Measurements from ENCODE around the gene SYAP1. TPM values are rescaled to one million over a fixed set of nuclear protein-coding genes. Genes with fewer than 3 reads are reported as not detected.
"Not testable (repeated sequence)": the region's sequence is repeated elsewhere in the genome, so short reads cannot be mapped to it uniquely, and the experiment has no call there.

SYAP1 gene, protein sequence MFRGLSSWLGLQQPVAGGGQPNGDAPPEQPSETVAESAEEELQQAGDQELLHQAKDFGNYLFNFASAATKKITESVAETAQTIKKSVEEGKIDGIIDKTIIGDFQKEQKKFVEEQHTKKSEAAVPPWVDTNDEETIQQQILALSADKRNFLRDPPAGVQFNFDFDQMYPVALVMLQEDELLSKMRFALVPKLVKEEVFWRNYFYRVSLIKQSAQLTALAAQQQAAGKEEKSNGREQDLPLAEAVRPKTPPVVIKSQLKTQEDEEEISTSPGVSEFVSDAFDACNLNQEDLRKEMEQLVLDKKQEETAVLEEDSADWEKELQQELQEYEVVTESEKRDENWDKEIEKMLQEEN
- polyA plus RNA-seq (2013, experiment 1 of 2; ENCODE audit: insufficient read length): 32.8 TPM
- 33.2 TPM for polyA plus RNA-seq (2013, experiment 2 of 2; ENCODE audit: insufficient read length)

DNA sequence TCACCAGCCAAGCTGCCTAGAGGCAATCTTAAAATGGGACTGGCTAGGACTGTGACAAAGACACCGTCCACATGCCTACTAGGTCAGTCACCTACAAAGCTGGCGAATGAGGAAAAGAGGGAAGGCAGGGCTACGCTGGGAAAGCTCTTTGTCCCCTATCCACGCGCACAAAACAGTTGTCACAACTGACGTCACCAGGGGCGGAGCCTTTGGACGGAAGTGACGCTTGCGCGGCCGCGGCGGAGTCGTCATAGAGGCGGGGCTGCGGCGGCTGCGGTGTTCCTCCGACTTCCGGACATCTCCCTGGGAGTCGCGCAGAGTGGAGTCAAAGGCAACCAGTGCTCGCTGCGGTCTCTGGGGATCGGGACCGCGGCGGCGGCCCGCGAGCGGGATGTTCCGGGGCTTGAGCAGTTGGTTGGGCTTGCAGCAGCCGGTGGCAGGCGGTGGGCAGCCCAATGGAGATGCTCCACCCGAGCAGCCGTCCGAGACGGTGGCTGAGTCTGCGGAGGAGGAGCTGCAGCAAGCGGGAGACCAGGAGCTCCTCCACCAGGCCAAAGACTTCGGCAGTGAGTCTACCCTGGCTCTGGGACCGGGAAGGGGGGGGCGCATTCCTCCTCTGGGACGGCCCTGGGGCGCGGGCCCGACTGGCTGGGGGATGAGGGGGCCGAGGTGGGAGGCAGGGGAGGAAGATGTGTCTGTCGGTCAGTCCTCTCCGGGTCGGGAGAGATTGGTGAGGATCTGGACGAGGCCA is at the start of gene SYAP1:
TSS of gene SYAP1 (plus strand) at position 279 of the 751 bp plus-strand sequence. CDS start at position 392, 113 bp downstream.
- peak; percentile 96 for DNase-seq

DNA sequence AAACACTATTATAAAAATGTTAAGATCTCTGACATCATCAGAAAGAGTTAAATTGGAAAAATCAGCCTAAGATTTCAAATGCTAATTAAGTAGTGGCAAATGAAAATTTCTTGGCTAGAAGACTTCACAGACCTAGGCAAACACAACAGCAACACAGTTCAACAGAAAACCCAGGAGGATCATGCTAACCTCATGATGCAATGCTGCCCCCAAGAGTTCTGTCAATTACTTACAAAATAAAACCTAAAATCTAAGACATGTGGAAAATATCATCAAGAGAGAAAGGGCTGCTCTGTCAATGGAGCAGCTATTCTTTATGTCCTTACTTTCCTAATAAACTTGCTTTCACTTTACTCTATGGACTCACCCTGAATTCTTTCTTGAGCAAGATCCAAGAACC is 48.4 kb upstream of the SYAP1 start:
- DNase-seq: peak; percentile 72

DNA sequence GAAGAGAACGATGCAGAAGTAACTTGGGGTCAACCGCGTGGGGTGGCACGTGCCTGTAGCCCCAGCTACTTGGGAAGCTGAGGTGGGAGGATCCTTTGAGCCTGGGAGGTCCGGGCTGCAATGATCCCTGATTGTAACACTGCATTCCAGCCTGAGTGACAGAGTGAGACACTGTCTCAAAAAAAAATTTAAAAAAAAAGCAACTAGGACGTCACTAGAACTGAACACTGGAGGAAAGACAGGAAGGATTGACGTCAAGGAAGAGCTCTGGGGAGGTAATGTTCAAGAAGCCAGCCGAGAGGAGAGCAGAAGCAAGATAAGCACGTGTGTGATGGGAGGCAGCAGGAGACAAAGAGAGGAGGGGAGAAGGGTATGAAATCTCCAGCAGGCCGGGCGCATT is 40.7 kb upstream of the SYAP1 start:
- DNase-seq: no peak

DNA sequence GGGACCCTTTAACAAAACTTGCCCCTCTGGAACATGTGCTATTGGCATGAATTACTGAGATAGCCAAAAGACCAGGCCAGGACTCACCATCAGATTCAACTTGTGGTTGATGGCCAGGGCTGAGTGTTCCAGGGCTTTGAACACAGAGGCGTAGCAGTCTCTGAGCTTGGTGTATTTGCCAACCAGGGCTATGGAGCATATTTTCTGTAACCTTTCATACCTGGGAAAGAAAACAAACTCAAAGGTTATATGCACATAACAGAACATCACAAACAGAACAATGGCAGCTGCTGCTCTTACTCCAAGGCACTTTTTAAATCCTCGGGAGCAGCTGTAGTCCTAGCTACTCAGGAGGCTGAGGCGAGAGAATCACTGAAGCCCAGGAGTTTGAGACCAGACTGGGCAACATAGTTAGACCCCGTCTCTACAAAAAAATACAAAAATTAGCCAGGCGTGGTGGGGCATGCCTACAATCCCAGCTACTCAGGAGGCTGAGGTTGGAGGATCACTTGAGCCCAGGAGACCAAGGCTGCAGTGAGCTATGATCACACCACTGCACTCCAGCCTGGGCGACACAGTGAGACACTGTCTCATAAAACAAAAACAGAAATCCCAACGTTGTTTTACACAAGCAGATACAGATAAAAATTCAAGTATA is 36.3 kb upstream of the SYAP1 start:
- no peak for DNase-seq

DNA sequence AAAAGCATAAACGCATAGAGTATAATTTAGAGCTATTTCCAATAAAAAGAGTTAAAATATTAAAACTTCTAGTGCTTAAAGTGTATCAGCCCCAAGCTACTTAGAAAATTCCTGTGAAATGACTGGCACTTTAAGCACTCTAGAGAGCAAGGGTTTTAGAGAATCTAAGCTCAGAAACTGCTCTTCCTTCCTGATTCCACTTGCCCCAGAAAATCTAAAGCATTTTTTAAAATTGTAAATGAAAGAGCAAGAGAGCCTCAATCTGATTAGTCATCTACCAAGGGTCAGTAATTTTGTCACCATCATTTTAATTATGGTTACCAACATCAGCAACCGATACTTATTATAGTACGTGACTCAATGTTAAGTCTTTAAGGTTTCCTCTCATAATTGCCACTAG is 31.9 kb upstream of the SYAP1 start:
- peak; percentile 37 for DNase-seq

DNA sequence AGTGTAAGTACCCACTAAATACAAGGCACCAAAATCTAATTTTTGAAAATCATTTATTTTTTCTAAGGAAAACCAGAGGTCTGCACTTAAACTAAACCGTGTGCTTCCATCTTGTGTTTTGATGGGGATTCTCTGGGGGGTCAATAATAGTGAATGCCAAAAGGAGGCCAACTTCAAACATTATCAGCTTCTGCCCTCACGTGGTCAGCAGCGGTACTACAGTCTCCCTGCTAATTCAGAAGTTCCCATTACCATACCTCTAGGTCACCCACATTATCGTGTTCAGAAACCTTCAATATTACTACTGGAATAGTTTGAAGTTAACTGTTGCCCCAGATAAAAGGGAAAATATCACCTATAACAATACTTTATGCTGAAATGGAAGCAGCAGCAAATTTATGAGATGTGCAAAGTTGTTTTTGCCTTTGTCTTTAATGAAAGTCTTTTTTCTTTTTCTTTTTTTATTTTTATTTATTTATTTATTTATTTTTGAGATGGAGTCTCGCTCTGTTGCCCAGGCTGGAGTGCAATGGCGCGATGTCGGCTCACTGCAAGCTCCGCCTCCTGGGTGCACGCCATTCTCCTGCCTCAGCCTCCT is 24.2 kb upstream of the SYAP1 start:
- peak; percentile 47 for DNase-seq

DNA sequence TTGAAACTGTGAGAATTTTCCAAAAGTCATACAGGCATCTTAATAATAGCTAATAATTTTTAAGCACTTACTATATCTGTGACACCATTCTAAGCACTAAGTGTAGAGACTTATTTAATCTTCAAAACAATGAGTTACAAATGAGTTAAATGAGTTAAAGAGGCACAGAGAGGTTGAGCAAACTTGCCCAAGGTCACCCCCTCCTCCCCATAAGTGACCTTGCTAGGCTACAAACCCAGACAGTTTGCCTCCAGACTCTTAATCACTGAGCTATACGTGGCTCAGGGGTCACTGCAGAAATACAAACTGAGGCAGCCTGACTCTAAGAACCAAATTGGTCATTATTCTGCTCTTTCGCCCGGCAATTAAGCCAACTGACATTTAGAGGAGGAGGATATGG is 22.5 kb upstream of the SYAP1 start:
- no peak for DNase-seq

DNA sequence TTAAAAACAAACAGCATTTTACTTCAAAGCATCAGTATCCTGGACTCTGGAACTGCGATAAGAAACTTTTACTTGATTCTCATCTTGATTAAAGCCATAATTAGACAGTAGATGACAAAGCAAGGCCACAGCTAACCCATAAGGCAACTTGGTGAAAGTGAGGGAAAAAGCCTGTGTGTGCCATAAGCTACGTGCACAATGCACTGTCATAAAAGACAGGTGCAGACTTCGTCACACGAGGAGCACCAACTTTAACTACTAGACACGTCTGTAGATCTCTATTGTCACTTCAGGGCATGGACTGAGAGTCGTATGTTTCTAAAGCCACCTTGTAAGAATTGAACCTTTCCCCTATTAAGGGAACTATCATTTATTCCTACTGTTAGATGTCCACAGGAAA is 20.0 kb upstream of the SYAP1 start:
- DNase-seq: no peak

DNA sequence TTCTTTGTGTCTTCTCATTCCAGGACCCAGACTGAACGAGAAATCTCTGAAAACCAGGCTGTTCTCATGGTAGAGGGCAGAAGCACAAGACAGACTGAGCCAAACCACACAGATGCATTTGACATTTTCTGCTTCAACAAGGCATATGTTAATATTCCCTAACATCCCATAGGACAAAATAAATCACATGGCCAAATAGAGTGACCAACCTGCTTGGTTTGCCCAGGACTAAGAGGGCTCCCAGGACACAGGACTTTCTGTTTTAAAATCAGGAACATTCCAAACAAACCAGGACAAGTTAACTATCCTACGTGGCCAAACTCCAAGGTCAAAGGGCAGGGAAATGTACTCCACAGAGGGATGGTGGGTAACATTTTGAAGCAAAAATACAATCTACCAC is 18.7 kb upstream of the SYAP1 start:
- no peak for DNase-seq

DNA sequence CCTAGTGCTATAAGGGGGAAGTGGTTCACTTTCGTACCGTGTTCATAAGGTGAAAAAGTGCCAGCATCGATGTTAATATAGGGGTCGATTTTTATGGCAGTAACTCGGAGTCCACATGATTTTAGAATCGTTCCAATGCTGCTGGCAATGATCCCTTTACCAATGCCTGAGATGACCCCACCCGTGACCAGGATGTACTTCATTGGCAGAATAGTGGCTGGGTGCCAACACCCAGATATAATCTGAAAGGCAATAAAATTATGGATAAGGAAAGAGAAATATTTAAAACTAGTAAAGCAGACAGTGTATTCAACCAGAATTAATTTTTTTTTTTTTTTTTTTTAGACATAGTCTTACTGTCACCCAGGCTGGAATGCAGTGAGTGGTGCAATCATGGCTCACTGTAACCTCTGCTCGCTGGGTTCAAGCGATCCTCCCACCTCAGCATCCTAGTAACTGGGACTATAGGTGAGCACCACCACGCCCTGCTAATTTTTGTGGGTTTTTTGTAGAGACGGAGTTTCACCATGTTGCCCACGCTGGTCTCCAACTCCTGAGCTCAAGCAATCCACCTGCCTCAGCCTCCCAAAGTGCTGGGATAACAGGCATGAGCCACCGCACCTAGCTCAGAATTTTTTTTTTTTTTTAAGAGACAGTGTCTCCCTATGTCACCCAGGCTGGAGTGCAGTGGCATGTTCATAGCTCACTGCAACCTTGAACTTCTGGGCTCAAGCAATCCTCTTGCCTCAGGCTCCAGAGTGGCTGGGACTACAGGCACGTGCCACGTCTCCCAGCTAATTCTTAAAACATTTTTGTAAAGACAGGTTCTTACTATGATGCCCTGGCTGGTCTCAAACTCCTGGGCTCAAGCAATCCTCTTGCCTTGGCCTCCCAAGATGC is 16.5 kb upstream of the SYAP1 start:
- no peak for DNase-seq

DNA sequence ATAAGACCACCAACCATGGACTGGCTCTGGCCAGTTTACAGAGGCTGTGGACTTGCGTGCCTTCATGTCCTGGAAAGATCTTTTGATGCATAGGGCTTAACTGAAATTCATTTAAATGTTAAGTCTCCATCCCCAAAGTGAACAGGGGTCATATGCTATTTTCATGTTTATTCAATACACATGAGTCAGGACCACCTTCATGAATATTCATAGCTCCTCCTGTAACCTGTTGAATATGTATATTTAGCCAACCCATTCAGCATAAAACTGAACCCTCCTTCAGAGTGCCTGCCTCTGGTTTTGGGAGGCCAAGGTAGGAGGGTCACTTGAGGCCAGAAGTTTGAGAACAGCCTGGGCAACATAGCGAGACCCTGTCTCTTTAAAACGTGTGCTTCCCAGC is 14.0 kb upstream of the SYAP1 start:
- DNase-seq: no peak

DNA sequence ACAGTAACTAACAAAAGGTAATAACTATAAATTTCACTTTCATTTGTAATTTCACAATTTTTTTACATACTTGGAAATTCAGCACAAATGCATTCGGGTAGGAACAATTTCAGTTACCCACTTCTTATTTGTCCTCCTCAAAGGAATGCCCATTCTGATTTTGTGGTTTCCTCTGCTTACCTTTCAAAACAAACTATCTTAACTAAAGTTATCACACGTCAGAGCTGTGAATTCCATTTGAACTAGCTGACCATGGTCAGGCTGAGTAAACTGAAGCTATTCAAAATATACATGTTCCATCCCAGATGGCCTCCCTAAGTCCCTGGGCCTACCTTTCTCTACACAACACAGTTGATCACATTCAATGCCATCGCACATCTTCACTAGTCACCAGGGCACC is 11.4 kb upstream of the SYAP1 start:
- no peak for DNase-seq

DNA sequence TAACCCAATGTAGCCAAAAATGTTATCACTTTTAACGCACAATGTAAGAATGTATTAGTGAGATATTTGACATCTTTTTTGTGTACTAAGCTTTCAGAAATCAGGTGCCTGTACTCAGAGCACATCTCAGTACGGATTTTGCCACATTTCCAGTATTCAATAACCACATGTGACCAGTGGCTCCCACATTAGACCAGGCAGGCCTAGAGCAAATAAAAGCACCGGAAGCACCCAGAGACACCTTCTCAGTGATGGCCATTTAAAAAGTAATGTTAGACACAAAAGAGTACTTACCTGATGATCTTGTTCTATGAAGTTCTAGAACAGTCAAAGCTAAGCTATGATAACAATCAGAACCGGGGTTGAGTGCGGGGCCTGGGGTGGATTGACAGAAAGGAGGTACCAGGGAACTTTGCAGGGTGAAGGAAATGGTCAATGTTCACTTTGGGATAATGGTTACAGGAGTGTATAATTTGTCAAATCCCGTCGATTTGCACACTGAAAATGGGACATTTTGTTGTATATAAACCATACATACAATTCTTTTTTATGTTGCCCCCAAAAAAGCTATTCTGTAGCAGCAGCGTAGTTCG is 8.1 kb upstream of the SYAP1 start:
- no peak for DNase-seq

DNA sequence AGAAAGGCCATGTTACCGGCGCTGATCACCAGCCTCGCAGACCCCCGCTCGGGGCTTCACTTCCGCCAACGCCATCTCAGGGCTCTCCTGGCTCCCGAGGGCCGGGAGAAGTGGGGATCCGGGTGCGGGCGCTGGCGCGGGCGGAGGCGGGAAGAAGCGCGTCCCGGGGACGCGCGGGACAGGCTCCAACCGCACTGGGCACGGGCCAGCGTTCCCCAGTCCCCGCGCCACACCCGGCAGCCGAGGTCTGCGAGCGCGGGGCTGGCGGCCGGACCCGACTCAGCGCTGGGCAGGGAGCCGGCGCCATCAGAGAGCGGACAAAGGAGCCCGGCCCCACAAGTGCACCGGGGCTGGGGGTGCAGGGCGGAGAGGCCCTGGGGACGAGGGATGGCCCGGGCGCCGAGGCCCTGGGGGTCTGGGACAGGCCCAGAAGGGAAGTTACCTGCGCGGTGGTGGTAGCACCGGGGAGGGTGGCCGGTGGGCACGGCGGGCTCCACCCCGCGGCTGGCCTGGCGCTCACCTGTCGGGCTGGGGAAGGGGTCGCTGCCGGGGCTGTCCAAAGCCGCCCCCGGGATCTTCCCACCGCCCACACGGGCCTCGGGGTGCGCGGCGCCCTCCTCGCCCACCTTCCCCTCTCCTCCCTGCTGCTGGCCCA is 7.4 kb upstream of the SYAP1 start:
- peak; percentile 1 for DNase-seq

DNA sequence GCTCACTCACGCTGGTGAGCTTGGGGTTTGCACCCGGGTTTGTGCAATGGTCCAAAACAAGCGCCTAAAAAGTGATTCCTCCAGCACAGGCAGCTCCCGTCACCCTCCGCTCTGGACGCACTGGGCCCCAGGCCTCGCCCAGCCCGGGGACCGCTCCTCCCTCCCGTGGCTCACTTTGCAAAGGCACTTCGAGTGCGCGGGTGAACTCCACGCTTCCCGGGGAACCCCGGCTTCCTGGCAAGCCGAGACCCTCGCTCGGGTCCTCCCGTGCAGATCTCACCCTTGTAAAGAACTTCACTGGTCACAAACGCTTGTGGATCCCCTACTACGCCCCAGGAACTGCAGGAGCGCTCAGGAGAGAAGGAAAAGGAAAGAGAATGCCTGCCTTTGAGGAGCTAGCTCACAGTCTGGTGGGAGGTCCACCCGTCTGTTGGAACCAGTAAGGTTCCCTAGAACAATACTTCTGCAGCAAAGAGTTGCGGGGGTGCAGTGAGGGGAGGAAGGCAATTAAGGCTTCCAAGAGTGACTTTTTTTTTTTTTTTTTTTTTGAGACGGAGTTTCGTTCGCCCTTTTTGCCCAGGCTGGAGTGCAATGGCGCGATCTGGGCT is 6.8 kb upstream of the SYAP1 start, which contains the start of gene CTPS2:
TSS of gene CTPS2 (minus strand) at position 122 of the 608 bp plus-strand sequence. CDS start 9,767 bp downstream, outside the sequence.
- peak; percentile 49 for DNase-seq

DNA sequence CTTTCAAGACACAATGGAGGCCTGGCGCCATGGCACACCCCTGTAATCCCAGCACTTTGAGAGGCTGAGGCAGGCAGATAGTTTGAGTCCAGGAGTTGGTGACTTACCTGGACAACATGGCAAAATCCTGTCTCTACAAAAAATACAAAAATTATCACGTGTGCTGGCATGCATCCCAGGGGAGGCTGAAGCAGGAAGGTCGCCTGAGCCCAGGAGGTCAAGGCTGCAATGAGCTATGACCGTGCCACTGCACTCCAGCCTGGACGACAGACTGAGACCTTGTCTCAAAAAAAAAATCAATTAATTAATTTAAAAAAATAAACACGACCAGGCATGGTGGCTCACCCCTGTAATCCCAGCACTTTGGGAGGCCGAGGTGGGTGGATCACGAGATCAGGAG is 4.9 kb upstream of the SYAP1 start:
- no peak for DNase-seq

DNA sequence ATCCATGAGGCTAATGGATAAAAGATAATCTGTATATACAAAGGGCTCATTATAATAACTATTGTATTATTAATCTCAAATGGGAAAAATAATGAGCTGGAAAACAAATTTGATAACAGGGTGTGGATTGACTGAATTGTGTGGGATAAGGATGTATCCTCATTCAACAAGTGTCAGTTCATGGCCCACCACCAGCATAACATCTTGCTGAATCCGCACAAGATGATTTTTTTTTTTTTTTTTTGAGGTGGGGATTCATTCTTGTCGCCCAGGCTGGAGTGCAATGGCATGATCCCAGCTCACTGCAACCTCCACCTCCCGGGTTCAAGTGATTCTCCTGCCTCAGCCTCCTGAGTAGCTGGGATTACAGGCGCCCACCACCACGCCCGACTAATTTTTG is 3.8 kb upstream of the SYAP1 start:
- DNase-seq: not testable (repeated sequence)

DNA sequence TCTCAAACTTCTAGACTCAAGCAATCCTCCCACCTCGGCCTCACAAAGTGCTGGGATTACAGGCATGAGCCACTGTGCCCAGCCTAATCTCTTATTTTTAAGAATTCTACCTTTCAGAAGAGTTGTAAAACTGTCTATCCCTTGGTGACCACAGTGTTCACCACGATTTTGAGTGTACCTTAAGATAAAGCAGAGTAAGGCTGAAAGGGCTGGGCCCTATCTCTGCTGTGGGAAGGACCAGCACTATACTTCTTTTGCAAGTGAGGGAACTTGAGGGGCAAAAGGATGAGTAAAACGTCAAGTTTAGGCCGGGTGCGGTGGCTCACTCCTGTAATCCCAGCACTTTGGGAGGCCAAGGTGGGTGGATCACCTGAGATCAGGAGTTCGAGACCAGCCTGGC is 3.0 kb upstream of the SYAP1 start:
- DNase-seq: not testable (repeated sequence)

DNA sequence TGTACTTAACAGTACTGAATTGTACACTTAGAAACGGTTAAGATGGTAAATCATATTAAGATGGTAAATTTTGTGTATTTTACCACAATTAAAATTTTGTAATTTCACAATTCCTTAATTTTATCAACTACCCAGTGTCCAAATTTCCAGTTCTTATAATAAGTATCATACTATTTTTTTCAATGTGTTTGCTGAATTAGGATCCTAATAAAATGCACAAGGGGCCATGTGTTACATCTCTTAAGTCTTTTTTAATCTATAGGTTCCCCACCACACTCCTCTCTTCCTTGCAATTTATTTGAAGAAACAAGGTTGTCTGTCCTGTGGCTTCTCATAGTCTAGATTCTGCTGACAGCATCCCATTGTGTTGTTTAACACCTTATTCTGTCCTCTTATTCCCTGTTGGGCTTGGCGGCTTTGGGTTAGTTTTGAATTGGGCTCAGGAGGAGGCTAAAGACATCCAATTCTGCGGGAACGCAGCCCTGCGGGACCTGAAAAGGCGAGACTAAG is 533 bp upstream of the SYAP1 start:
- no peak for DNase-seq

DNA sequence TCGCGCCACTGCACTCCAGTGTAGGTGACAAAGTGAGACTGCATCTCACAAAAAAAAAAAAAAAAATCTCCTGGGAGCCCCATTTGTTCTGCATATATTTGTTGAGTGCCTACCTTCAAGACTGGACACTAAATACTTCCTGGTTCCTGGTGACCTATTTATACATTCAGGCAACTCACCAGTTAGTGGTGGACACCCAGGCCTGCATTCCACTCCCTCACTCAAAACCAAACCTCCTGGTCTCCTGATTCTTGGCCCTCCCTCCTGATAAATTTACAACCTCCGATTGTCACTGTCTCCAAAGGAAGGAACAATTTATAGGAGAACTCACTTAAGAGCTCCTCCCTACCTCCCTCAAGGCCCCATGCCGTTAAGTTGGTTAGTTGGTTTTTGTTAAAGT is 3.1 kb downstream of the SYAP1 start:
- DNase-seq: no peak
